ENCODE measurements around the gene MAN1C1. TPM values are rescaled to one million over a fixed set of nuclear protein-coding genes. Genes with fewer than 3 reads are reported as not detected.

The MAN1C1 gene
- total and polyA plus RNA-seq, 9 of the 15 experiments (the other 6 are each of a cell fraction or from before 2014, with no cell fraction given): 0.04 to 0.44 (median 0.10) TPM; not detected in 3

DNA sequence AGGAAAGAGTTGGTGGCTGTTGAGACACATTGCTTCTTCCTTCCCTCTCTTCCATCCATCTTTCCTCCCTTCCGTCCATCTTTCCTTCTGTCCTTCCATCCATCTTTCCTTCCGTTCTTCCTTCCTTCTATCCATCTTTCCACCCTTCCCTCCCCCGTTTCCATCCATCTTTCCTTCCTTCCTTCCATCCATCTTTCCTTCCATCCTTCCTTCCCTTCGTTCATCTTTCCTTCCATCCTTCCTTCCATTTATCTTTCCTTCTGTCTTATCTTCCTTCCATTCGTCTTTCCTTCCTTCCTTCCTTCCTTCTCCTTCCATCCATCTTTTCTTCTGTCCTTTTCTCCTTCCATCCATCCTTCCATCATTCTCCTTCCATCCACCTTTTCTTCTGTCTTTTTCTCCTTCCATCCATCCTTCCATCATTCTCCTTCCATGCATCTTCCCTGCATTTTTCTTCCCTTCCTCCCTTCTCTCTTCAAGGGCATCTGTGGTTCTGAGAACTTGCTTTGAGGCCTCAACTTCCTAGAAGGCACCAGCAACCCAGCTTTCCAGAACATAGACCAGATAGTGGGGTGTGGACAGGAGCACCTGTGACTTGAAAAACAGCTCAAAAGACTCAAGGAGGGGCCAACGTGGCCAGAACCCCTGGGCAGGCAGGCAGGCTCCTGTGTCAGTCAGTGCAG lies 134.5 kb downstream of the MAN1C1 start (continued):
- TF ChIP-seq, protein P1, sequence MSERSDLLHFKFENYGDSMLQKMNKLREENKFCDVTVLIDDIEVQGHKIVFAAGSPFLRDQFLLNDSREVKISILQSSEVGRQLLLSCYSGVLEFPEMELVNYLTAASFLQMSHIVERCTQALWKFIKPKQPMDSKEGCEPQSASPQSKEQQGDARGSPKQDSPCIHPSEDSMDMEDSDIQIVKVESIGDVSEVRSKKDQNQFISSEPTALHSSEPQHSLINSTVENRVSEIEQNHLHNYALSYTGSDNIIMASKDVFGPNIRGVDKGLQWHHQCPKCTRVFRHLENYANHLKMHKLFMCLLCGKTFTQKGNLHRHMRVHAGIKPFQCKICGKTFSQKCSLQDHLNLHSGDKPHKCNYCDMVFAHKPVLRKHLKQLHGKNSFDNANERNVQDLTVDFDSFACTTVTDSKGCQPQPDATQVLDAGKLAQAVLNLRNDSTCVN (CRISPR knock-in tag; IDR thresholded peaks at IDR 0.05): 0 out of 2 replicates have a peak, but pooled peaks have one; percentile 59
- TF ChIP-seq, protein P2, sequence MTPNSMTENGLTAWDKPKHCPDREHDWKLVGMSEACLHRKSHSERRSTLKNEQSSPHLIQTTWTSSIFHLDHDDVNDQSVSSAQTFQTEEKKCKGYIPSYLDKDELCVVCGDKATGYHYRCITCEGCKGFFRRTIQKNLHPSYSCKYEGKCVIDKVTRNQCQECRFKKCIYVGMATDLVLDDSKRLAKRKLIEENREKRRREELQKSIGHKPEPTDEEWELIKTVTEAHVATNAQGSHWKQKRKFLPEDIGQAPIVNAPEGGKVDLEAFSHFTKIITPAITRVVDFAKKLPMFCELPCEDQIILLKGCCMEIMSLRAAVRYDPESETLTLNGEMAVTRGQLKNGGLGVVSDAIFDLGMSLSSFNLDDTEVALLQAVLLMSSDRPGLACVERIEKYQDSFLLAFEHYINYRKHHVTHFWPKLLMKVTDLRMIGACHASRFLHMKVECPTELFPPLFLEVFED (CRISPR knock-in tag; conservative IDR thresholded peaks at IDR 0.05): peak; percentile 73; the same call in 1 of the 2 replicates
- TF ChIP-seq, protein P3, sequence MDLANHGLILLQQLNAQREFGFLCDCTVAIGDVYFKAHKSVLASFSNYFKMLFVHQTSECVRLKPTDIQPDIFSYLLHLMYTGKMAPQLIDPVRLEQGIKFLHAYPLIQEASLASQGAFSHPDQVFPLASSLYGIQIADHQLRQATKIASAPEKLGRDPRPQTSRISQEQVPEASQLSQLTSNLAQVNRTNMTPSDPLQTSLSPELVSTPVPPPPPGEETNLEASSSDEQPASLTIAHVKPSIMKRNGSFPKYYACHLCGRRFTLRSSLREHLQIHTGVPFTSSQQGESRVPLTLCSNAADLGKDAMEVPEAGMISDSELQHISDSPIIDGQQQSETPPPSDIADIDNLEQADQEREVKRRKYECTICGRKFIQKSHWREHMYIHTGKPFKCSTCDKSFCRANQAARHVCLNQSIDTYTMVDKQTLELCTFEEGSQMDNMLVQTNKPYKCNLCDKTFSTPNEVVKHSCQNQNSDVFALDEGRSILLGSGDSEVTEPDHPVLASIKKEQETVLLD (IDR thresholded peaks at IDR 0.05): 0 out of 2 replicates have a peak, but pooled peaks have one; percentile 29
- TF ChIP-seq PHB2 (IDR thresholded peaks at IDR 0.05; ENCODE audit: low read depth) (0 out of 2 replicates have a peak, but pooled peaks have one; percentile 18), NR2C1 (IDR thresholded peaks at IDR 0.05) (no peak), NR2C1 (tag; IDR thresholded peaks at IDR 0.05) (no peak), NCOA4 (IDR thresholded peaks at IDR 0.05; ENCODE audit: partially characterized antibody) (peak; percentile 42), RBM17 (IDR thresholded peaks at IDR 0.05; ENCODE audit: borderline replicate concordance, low read depth, low read length) (no peak), JUND (IDR thresholded peaks at IDR 0.05; ENCODE audit: borderline replicate concordance, low read depth, low read length) (no peak), JUND (tag; IDR thresholded peaks at IDR 0.05; ENCODE audit: borderline replicate concordance, low read depth, low read length) (no peak), EHMT2 (IDR thresholded peaks at IDR 0.05) (peak; percentile 41; the same call in 1 of the 2 replicates), OTX1 (CRISPR knock-in tag; IDR thresholded peaks at IDR 0.05) (0 out of 2 replicates have a peak, but pooled peaks have one; percentile 27), HDAC1 (IDR thresholded peaks at IDR 0.05) (peak in 1 of 2 experiments; percentile 73; a peak in 2 of 4 replicates), POLR2G (IDR thresholded peaks at IDR 0.05; ENCODE audit: low read depth, low read length) (no peak), ARHGAP35 (IDR thresholded peaks at IDR 0.05; ENCODE audit: partially characterized antibody) (peak; percentile 26), MTA1 (IDR thresholded peaks at IDR 0.05; ENCODE audit: borderline replicate concordance) (peak; percentile 66; the same call in 1 of the 2 replicates), ELF4 (CRISPR knock-in tag; IDR thresholded peaks at IDR 0.05) (peak; percentile 69)
- TF ChIP-seq, protein P4, sequence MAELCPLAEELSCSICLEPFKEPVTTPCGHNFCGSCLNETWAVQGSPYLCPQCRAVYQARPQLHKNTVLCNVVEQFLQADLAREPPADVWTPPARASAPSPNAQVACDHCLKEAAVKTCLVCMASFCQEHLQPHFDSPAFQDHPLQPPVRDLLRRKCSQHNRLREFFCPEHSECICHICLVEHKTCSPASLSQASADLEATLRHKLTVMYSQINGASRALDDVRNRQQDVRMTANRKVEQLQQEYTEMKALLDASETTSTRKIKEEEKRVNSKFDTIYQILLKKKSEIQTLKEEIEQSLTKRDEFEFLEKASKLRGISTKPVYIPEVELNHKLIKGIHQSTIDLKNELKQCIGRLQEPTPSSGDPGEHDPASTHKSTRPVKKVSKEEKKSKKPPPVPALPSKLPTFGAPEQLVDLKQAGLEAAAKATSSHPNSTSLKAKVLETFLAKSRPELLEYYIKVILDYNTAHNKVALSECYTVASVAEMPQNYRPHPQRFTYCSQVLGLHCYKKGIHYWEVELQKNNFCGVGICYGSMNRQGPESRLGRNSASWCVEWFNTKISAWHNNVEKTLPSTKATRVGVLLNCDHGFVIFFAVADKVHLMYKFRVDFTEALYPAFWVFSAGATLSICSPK (IDR thresholded peaks at IDR 0.05; ENCODE audit: borderline replicate concordance): 0 out of 2 replicates have a peak, but pooled peaks have one; percentile 46
- TF ChIP-seq, protein P5, sequence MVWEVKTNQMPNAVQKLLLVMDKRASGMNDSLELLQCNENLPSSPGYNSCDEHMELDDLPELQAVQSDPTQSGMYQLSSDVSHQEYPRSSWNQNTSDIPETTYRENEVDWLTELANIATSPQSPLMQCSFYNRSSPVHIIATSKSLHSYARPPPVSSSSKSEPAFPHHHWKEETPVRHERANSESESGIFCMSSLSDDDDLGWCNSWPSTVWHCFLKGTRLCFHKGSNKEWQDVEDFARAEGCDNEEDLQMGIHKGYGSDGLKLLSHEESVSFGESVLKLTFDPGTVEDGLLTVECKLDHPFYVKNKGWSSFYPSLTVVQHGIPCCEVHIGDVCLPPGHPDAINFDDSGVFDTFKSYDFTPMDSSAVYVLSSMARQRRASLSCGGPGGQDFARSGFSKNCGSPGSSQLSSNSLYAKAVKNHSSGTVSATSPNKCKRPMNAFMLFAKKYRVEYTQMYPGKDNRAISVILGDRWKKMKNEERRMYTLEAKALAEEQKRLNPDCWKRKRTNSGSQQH (CRISPR knock-in tag; IDR thresholded peaks at IDR 0.05): 0 out of 2 replicates have a peak, but pooled peaks have one; percentile 37
